Stimulated activated CD4-positive, alpha-beta T cell treated with anti-CD3 and anti-CD28 coated beads, Interleukin-2, amount 100 ng/mL, for 48 hours (primary cell): ENCODE data around the gene MAP7D2.
A peak's percentile ranks its signal among the peaks of the same experiment; 100 is the strongest.
"Not testable (repeated sequence)": the region's sequence is repeated elsewhere in the genome, so short reads cannot be mapped to it uniquely, and the experiment has no call there.

Experiments used
- DNase-seq, 2 donors: peaks; one replicate each; pipeline ENCODE4 v3.0.0-alpha.2; 2020

MAP7D2 gene

GRCh38 chrX:20116577-20117240 lies at the start of gene MAP7D2:
TSS of gene MAP7D2 (minus strand) at chrX:20116907. CDS start at chrX:20116879, 28 bp downstream.
- no peak for DNase-seq

GRCh38 chrX:20162516-20162915 lies 45.8 kb upstream of the MAP7D2 start:
- DNase-seq, result not testable (repeated sequence)

GRCh38 chrX:20159797-20160385 lies 43.2 kb upstream of the MAP7D2 start:
- no peak for DNase-seq

DNA sequence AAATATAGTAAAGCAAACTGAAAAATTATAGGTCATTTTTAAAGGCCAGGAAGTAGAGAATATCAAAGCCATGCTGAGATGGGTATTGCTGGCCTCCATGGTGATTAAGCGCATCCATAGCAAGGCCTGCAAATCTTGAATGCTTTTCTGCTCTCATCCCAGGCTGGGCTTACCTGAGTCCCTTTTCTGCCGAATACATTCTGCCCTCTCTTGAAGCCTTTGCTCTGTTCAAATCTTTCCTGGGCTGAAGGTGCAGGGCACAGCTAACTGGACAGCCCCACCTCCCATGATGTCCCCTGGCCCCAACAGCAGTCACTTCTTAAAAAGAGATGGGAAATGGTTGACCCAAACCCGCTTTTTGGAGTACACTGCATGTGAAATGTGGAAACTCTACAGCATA lies 35.0 kb upstream of the MAP7D2 start:
- DNase-seq, result no peak

DNA sequence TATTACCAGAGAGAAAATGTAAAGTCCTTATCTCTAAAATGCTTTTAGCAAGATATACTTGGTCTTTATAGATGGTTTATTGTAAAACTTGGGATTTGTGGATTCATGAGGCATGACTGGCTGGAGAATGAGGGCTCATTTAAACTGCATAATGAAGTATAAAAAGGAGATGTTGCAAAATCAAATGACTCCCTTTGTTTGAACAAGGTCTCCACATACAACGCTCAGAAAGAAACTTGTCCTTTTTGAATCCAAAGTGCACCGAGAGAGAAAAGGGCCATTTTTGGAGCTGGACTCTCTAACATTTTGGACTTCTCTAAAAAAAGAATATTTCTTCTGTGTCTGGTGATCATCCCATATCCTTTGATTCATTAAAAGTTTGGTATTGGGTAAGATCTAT lies 32.6 kb upstream of the MAP7D2 start:
- DNase-seq, result no peak

- DNase-seq, result no peak
These were observed 30.9 kb upstream of the MAP7D2 start for GRCh38 chrX:20147561-20147960.

GRCh38 chrX:20144491-20144890 lies 27.8 kb upstream of the MAP7D2 start:
- DNase-seq, result no peak

DNA sequence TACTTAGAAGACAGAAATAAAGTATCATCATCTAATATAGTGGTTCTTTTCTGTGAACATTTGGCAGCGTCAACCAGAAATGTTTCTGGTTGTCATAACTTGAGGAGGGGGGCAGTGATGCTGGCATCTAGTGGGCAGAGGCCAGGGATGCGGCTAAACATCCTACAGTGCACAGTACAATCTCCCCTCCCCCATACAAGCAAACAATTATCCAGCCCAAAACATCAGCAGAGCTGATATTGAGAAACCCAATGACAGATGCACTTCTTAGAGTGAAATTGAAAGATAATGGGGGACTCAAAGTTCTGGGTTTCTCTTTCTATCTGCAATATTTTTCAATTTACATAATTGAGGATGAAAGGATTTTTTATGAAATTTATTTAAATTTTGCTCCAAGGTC lies 26.9 kb upstream of the MAP7D2 start:
- DNase-seq, result no peak

DNA sequence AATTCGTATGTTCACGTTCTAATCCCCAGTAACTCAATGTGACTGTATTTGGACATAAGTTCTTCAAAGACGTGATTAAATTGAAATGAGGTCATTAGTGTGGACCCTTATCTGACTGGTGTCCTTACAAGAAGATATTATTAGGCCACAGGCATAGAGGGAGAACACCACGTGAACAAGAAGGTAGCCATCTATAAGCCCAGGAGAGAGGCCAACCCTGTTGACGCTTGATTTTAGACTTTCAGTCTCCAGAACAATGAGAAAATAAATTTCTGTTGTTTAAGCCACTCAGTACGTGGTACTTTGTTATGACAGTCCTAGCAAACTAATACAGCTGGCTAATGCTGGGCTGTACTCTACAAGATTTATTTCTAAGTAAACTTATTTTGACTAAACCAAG lies 26.4 kb upstream of the MAP7D2 start:
- no peak for DNase-seq

- peak; percentile 84 to 96 for DNase-seq
These were observed 24.8 kb upstream of the MAP7D2 start, which contains the start of gene EIF1AX for GRCh38 chrX:20141281-20142220. TSS of gene EIF1AX (minus strand) at chrX:20141838. CDS start at chrX:20141640, 198 bp downstream.

GRCh38 chrX:20140420-20140819 lies 23.7 kb upstream of the MAP7D2 start:
- no peak for DNase-seq

DNA sequence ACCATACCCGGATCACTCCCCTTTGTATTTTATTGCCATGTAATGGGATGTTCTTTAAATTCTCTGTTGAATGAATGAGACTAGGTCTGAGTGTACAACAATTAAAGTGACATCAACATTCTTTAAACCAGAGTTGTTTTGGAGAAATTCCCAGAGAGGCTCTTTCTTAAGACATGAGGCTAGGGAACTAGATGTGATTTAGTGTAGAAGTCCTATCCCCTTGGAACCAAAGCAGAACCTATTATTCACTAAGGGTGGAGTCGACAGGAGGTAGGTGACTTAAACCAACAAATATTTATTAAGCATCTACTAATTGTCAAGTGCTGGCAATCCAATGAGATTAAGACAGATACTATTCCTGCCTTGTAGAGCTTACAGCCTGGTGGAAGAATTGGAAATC lies 23.3 kb upstream of the MAP7D2 start:
- DNase-seq, result no peak

GRCh38 chrX:20135944-20136343 lies 19.2 kb upstream of the MAP7D2 start:
- DNase-seq, result no peak

- no peak for DNase-seq
These were observed 16.0 kb upstream of the MAP7D2 start for GRCh38 chrX:20132666-20133065.

DNA sequence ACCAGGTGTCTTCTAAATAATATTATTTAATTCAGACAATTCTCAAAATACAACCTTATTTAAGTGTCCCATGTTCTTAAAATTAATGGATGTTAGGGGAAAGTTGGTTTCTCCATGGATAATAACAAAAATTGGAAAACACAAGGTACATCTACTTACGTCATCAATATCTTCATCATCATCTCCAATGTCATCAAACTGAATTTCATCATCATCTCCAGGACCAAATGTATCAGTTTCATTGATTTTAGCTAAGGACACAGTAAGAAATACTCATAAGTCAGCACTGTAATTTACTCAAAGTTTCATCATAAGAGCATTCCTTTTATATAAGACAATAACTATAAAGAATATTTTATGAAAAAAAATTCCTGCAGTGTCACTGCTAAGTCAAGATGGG lies 13.7 kb upstream of the MAP7D2 start:
- DNase-seq, result no peak

- no peak for DNase-seq
These were observed 12.8 kb upstream of the MAP7D2 start for GRCh38 chrX:20129547-20129946.

GRCh38 chrX:20128670-20129069 lies 12.0 kb upstream of the MAP7D2 start:
- DNase-seq, result no peak

GRCh38 chrX:20127440-20127839 lies 10.7 kb upstream of the MAP7D2 start:
- not testable (repeated sequence) for DNase-seq

DNA sequence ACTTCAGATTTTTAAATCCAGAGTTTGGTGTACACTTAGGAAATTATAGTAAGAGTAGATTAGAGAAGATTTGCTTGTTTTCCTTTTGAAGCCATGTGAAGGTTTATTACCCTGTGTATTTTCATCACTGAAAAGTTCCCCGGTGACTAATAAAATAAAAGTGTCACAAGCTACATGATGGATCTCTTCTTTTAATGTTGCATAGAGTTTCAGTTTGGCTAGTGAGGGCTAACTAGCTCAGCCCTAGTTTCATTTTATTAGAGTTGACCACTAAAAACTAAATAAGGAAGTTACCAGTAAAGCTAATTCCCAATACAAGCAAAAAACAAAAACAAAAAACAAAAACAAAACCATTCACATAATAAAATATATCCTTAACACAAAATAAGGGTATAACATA lies 10.1 kb upstream of the MAP7D2 start:
- DNase-seq, result not testable (repeated sequence)

DNA sequence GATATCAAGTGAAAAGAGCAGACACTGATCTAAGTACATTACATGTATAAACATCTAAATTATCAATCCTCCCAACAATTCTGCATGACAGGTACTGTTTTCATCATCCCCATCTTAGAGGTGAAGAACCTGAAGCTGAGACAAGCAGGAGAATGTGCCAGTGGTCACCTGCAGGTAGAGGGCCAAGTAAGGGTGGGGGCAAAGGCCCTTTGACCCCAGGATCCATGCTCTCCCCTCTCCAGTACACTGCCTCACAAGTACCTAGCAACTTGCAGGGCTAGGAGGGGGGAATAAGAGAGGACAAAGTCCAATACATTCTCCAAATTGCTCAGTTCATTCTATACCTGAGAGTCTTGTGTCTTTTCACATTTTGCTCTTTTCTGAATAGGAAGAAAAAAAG lies 8.3 kb upstream of the MAP7D2 start:
- no peak for DNase-seq

- no peak for DNase-seq
These were observed 1.5 kb upstream of the MAP7D2 start for GRCh38 chrX:20118065-20118824.

DNA sequence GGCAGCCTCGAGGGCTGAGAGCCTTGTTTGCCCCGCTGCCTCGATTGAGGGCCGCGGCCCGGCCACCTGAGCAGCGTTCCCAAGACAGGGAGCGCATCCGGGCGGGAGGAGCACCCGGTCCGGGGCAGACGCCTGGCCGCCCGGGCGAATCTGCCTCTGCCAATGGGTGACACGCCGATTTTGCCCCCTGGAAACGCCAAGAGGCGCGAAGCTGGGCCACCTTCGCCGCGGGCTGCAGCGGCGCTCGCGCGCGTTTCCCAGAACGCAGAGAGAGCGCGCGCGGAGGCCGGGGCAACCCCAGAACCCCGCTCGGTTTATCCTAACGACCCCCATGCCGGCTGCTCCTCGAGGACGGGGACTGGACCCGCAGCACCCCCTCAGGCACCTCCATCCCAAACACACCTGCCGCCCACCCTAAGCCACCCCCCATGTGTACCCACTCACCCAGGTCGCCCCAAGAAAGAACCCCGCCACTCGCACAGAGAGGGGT lies 575 bp downstream of the MAP7D2 start:
- no peak for DNase-seq
